IPS DF 6.9 (cell line): ENCODE results near the gene OGFOD3.

ENCODE experiments used
- DNase-seq: peaks from one replicate; pipeline ENCODE4 v3.0.0-alpha.2; 2013; ENCODE audit warnings: low read depth, low spot score
- H3K27ac ChIP-seq: one replicate; pipeline ENCODE4 v1.5.1; 2013; ENCODE audit warnings: low read length, control low read depth
- H3K27me3 ChIP-seq: 2 replicates; pipeline ENCODE4 v1.6.1; 2013; ENCODE audit warnings: mild to moderate bottlenecking, low read length; ENCODE audit not compliant: control insufficient read depth, insufficient read depth
- H3K36me3 ChIP-seq: 2 replicates; pipeline ENCODE4 v1.6.1; 2013; ENCODE audit warnings: low read length; ENCODE audit not compliant: control insufficient read depth, insufficient read depth
- H3K4me1 ChIP-seq: 2 replicates; pipeline ENCODE4 v1.6.1; 2013; ENCODE audit warnings: low read length; ENCODE audit not compliant: control insufficient read depth, insufficient read depth
- H3K4me3 ChIP-seq: 2 replicates; pipeline ENCODE4 v1.5.1; 2013; ENCODE audit warnings: mild to moderate bottlenecking, low read length
- H3K9me3 ChIP-seq: 2 replicates; pipeline ENCODE4 v1.6.1; 2013; ENCODE audit warnings: low read length, inconsistent platforms; ENCODE audit not compliant: control insufficient read depth, insufficient read depth
- WGBS: extraction: QIAGEN DNeasy Blood & Tissue Kit; methylation state at CpG from one replicate; pipeline ENCODE4 v1.1.7; 2013; ENCODE audit warnings: mixed read lengths, missing lambda C conversion rate; ENCODE audit not compliant: insufficient read length, insufficient coverage; 5-methylcytosine and 5-hydroxymethylcytosine counted together

The OGFOD3 gene

DNA sequence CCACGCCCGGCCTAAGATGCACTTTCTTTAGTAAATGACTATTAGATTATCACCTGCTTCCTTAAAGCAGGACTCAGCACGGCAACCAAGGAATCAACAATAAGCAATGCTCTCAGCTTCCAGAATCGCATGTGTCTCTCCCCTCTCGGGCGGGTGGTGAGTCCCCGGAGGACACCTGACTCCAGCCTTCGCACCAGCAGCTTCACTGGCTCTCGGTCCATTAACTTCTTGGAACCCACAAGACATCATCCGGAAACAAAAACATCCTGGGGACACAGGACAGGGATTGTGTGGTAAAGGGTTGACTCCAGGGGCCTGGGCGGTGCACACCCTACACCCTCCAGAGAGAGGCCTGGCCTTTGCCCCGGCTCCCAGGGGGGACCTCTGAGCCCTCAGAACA is 24.1 kb downstream of the OGFOD3 start:
- peaks cover 3% of the 10 kb centered on the region; the same call in 1 of the 2 replicates for H3K36me3 ChIP-seq
- H3K4me3 ChIP-seq, result no peak overlapping the region
- H3K4me1 ChIP-seq, result no peaks in the 10 kb centered on the region; the same call in 1 of the 2 replicates
- no peaks in the 10 kb centered on the region for H3K9me3 ChIP-seq
- WGBS, result no CpG with 5 or more reads among the region's 12 CpGs
- DNase-seq, result no peak
- no peaks in the 10 kb centered on the region for H3K27me3 ChIP-seq
- H3K27ac ChIP-seq, result no peak overlapping the region

DNA sequence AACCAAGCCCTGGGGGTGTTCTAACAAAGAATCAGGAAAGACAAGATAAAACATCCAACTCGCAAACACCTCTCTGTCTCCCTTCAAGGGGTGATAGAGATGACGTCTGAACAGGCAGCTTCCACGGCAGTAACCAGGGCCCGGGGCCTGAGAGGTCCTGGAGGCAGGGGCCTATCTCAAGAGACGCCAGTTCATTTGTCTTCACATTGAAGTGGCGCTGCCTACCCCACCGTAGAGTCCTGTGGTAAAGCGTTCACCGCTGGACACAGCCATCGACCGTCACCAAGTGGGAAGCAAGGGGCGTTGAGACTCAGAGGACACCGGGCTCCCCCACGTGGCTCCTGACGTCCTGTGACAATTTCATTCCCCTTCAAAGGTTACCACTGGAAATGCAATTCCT is 25.4 kb downstream of the OGFOD3 start:
- Histone ChIP-seq H3K4me3 (no peak overlapping the region), H3K27me3 (no peaks in the 10 kb centered on the region), H3K4me1 (no peaks in the 10 kb centered on the region; the same call in 1 of the 2 replicates), H3K36me3 (peaks cover 3% of the 10 kb centered on the region; the same call in 1 of the 2 replicates), H3K9me3 (no peaks in the 10 kb centered on the region), H3K27ac (no peak overlapping the region)
- WGBS, result no CpG with 5 or more reads among the region's 15 CpGs
- DNase-seq, result no peak

- no peaks in the 10 kb centered on the region for H3K9me3 ChIP-seq
- no peak overlapping the region for H3K4me3 ChIP-seq
- no peak overlapping the region for H3K27ac ChIP-seq
- H3K4me1 ChIP-seq, result no peaks in the 10 kb centered on the region; the same call in 1 of the 2 replicates
- no peaks in the 10 kb centered on the region for H3K27me3 ChIP-seq
- DNase-seq, result no peak
- no CpG with 5 or more reads among the region's 28 CpGs for WGBS
- H3K36me3 ChIP-seq, result peaks cover 3% of the 10 kb centered on the region; the same call in 1 of the 2 replicates
These were observed 26.0 kb downstream of the OGFOD3 start for GRCh38 chr17:82392209-82392920.

- H3K27ac ChIP-seq, result no peak overlapping the region
- no peak overlapping the region for H3K4me3 ChIP-seq
- no CpG with 5 or more reads among the region's 23 CpGs for WGBS
- H3K36me3 ChIP-seq, result peaks cover under 1% of the 10 kb centered on the region; the same call in 1 of the 2 replicates
- DNase-seq, result no peak
- no peaks in the 10 kb centered on the region for H3K9me3 ChIP-seq
- no peaks in the 10 kb centered on the region for H3K27me3 ChIP-seq
- H3K4me1 ChIP-seq, result no peaks in the 10 kb centered on the region
These were observed 26.8 kb downstream of the OGFOD3 start for GRCh38 chr17:82391496-82392066.

GRCh38 chr17:82390860-82391435 is 27.4 kb downstream of the OGFOD3 start:
- no peak for DNase-seq
- no peaks in the 10 kb centered on the region for H3K27me3 ChIP-seq
- H3K27ac ChIP-seq, result no peak overlapping the region
- no peaks in the 10 kb centered on the region for H3K36me3 ChIP-seq
- no peak overlapping the region for H3K4me3 ChIP-seq
- no peaks in the 10 kb centered on the region for H3K4me1 ChIP-seq
- no CpG with 5 or more reads among the region's 13 CpGs for WGBS
- H3K9me3 ChIP-seq, result no peaks in the 10 kb centered on the region

GRCh38 chr17:82390015-82390859 is 28.1 kb downstream of the OGFOD3 start:
- no CpG with 5 or more reads among the region's 34 CpGs for WGBS
- no peak overlapping the region for H3K27ac ChIP-seq
- no peaks in the 10 kb centered on the region for H3K4me1 ChIP-seq
- no peaks in the 10 kb centered on the region for H3K27me3 ChIP-seq
- no peak overlapping the region for H3K4me3 ChIP-seq
- no peaks in the 10 kb centered on the region for H3K9me3 ChIP-seq
- no peaks in the 10 kb centered on the region for H3K36me3 ChIP-seq
- DNase-seq, result no peak

- Histone ChIP-seq H3K27ac (no peak overlapping the region), H3K9me3 (no peaks in the 10 kb centered on the region), H3K4me3 (no peak overlapping the region), H3K4me1 (peaks cover 6% of the 10 kb centered on the region), H3K36me3 (no peaks in the 10 kb centered on the region), H3K27me3 (no peaks in the 10 kb centered on the region)
- WGBS, result no CpG with 5 or more reads among the region's 10 CpGs
- no peak for DNase-seq
These were observed 29.0 kb downstream of the OGFOD3 start for GRCh38 chr17:82389379-82389778.

GRCh38 chr17:82388922-82389283 is 29.5 kb downstream of the OGFOD3 start:
- Histone ChIP-seq H3K36me3 (no peaks in the 10 kb centered on the region), H3K4me3 (no peak overlapping the region), H3K27ac (no peak overlapping the region), H3K4me1 (peaks cover 6% of the 10 kb centered on the region), H3K9me3 (no peaks in the 10 kb centered on the region), H3K27me3 (no peaks in the 10 kb centered on the region)
- WGBS, result no CpG with 5 or more reads among the region's 21 CpGs
- no peak for DNase-seq

DNA sequence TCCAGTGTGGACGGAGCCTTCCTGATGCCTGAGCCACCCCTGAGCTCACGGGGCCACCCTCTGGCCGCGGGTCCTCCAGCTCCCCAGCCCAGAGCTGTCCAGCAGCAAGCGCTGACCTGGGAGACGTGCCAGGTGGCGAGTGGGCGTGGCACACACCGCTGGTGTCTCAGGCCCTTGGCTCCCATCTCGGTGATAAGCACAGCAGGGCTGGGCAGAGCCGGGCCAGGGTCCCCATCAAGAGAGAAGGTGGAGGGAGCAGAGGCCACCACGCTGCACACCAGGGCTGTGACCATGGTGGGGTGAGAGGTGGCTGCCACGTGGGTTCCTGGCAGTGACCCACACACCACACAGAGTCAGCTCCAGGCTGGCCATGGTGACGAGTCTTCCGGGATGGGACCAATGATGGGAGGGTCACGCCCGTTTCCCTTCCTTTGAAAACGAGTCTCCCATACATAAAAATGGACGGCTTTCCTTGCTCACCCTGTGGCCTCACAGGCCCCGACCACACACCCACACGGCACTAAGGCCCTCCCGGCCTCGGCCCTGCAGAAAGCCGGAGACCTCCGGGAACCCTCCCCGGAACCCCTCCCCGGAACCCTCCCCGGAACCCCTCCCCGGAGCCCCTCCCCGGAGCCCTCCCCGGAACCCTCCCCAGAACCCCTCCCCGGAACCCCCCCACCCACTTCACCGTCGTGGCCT is 30.0 kb downstream of the OGFOD3 start:
- WGBS, result no CpG with 5 or more reads among the region's 34 CpGs
- no peak overlapping the region for H3K4me3 ChIP-seq
- H3K9me3 ChIP-seq, result no peaks in the 10 kb centered on the region
- DNase-seq, result no peak
- no peaks in the 10 kb centered on the region for H3K36me3 ChIP-seq
- peaks cover 6% of the 10 kb centered on the region for H3K4me1 ChIP-seq
- H3K27me3 ChIP-seq, result no peaks in the 10 kb centered on the region
- H3K27ac ChIP-seq, result no peak overlapping the region

GRCh38 chr17:82387705-82388106 is 30.7 kb downstream of the OGFOD3 start:
- Histone ChIP-seq H3K36me3 (no peaks in the 10 kb centered on the region), H3K4me1 (peaks cover 6% of the 10 kb centered on the region), H3K4me3 (no peak overlapping the region), H3K27ac (no peak overlapping the region), H3K9me3 (no peaks in the 10 kb centered on the region), H3K27me3 (no peaks in the 10 kb centered on the region)
- no peak for DNase-seq
- WGBS, result no CpG with 5 or more reads among the region's 3 CpGs
